ENCODE data around the gene XCL2. TPM values are rescaled to one million over a fixed set of nuclear protein-coding genes. Genes with fewer than 3 reads are reported as not detected.

Gene XCL2
- polyA plus RNA-seq, 3 donors: 0.56 to 1.9 TPM; not detected in 1

DNA sequence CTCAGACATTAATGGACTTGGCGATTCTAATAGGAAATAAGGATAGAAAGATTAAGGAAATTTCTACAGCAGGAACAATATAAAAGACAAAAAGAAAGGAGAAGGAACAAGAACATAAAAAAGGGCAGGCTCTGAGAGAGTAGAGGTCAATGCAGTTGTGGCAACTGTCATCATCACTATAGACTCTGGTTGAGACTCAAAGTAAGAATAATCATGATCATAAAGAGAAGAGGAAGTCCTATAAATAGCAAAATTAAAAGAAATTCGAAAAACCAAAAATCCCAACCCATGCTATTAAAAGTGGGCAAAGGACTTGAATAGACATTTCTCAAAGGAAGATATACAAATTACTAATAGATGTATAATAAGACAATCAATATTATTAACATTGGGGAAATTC is 18.2 kb upstream of the XCL2 start:
- Mint-ChIP-seq H3K4me1 (peaks cover 20% of the 10 kb centered on the region), H3K27me3 (ENCODE audit: low read depth in 3 of 3) (peaks cover 1 to 3% (median 2%) of the 10 kb centered on the region in 3 donors), H3K36me3 (no peaks in the 10 kb centered on the region), H3K9me3 (peaks cover 0 to 9% (median 0%) of the 10 kb centered on the region in 7 donors), H3K4me3 (no peak overlapping the region), H3K27ac (peak overlapping the region in 1 of 7 donors; percentile 55)
- no peaks in the 10 kb centered on the region for H3K79me2 ChIP-seq (ENCODE audit: insufficient read depth, low read length)
- no peaks in the 10 kb centered on the region for H3K9me3 ChIP-seq (replicated peaks in 1 of 2; ENCODE audit: control insufficient read depth in 1 of 2, insufficient read depth in 1 of 2, low read length in 2 of 2)
- no CpG with 5 or more reads among the region's 2 CpGs for whole genome bisulfite sequencing (ENCODE audit: insufficient coverage)
- no peak overlapping the region for H3K27ac ChIP-seq (ENCODE audit: low read depth in 1 of 2, low read length in 2 of 2)
- intact Hi-C loops (cut with micrococcal nuclease): no loop called here
- H3K4me1 ChIP-seq (ENCODE audit: control insufficient read depth in 1 of 2, insufficient read depth in 2 of 2, low read length in 2 of 2): peaks cover 14 to 21% of the 10 kb centered on the region in 2 donors
- no peaks in the 10 kb centered on the region for H4K20me1 ChIP-seq (ENCODE audit: insufficient read depth, low read length)
- H3K9ac ChIP-seq (ENCODE audit: insufficient read depth, low read length, poor library complexity, severe bottlenecking): no peak overlapping the region
- H2AFZ ChIP-seq (ENCODE audit: insufficient read depth, low read depth, low read length, poor library complexity, severe bottlenecking): no peak overlapping the region
- no peak overlapping the region for H3K4me2 ChIP-seq (replicated peaks; ENCODE audit: extremely low read depth, low read length, poor library complexity, severe bottlenecking)
- TF ChIP-seq, protein P1, sequence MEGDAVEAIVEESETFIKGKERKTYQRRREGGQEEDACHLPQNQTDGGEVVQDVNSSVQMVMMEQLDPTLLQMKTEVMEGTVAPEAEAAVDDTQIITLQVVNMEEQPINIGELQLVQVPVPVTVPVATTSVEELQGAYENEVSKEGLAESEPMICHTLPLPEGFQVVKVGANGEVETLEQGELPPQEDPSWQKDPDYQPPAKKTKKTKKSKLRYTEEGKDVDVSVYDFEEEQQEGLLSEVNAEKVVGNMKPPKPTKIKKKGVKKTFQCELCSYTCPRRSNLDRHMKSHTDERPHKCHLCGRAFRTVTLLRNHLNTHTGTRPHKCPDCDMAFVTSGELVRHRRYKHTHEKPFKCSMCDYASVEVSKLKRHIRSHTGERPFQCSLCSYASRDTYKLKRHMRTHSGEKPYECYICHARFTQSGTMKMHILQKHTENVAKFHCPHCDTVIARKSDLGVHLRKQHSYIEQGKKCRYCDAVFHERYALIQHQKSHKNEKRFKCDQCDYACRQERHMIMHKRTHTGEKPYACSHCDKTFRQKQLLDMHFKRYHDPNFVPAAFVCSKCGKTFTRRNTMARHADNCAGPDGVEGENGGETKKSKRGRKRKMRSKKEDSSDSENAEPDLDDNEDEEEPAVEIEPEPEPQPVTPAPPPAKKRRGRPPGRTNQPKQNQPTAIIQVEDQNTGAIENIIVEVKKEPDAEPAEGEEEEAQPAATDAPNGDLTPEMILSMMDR (IDR thresholded peaks at IDR 0.05): no peak
- DNase-seq: no peak
- no peak overlapping the region for H3K4me3 ChIP-seq (replicated peaks in 1 of 3; ENCODE audit: low read depth in 2 of 3, low read length in 3 of 3)
- H3K27me3 ChIP-seq (ENCODE audit: control insufficient read depth in 2 of 2, insufficient read depth in 2 of 2, low read length in 2 of 2): no peaks in the 10 kb centered on the region
- H3K36me3 ChIP-seq (replicated peaks in 1 of 2; ENCODE audit: control insufficient read depth in 1 of 2, insufficient read depth in 2 of 2, low read length in 2 of 2): no peaks in the 10 kb centered on the region

DNA sequence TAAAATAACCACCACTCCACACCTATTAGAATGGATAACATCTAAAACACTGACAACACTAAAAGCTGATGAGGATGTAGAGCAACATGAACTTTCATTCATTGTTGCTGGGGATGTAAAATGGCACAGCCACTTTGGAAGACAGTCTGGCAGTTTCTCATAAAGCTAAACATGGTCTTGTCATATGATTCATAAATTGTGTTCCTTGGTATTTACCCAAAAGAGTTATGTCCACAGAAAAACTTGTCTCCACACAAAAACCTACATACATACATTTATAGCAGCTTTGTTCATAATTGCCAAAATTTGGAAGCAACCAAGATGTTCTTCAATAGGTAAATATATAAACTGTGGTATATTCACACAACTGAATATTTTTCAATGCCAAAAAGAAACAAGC is 16.6 kb upstream of the XCL2 start:
- H3K4me2 ChIP-seq (replicated peaks; ENCODE audit: extremely low read depth, low read length, poor library complexity, severe bottlenecking): no peak overlapping the region
- H3K27ac ChIP-seq (ENCODE audit: low read depth in 1 of 2, low read length in 2 of 2): no peak overlapping the region
- H3K9me3 Mint-ChIP-seq: peaks cover 0 to 9% (median 0%) of the 10 kb centered on the region in 7 donors
- no peaks in the 10 kb centered on the region for H3K79me2 ChIP-seq (ENCODE audit: insufficient read depth, low read length)
- intact Hi-C loops (cut with micrococcal nuclease): no loop called here
- TF ChIP-seq, protein P1 (IDR thresholded peaks at IDR 0.05): no peak
- H3K4me1 ChIP-seq (ENCODE audit: control insufficient read depth in 1 of 2, insufficient read depth in 2 of 2, low read length in 2 of 2): peaks cover 15 to 21% of the 10 kb centered on the region in 2 donors
- peaks cover 1 to 4% (median 2%) of the 10 kb centered on the region in 3 donors for H3K27me3 Mint-ChIP-seq (ENCODE audit: low read depth in 3 of 3)
- no peaks in the 10 kb centered on the region for H3K27me3 ChIP-seq (ENCODE audit: control insufficient read depth in 2 of 2, insufficient read depth in 2 of 2, low read length in 2 of 2)
- no peaks in the 10 kb centered on the region for H3K9me3 ChIP-seq (replicated peaks in 1 of 2; ENCODE audit: control insufficient read depth in 1 of 2, insufficient read depth in 1 of 2, low read length in 2 of 2)
- H3K27ac Mint-ChIP-seq: no peak overlapping the region
- H4K20me1 ChIP-seq (ENCODE audit: insufficient read depth, low read length): no peaks in the 10 kb centered on the region
- peaks cover 23% of the 10 kb centered on the region for H3K4me1 Mint-ChIP-seq
- H3K36me3 ChIP-seq (replicated peaks in 1 of 2; ENCODE audit: control insufficient read depth in 1 of 2, insufficient read depth in 2 of 2, low read length in 2 of 2): no peaks in the 10 kb centered on the region
- H2AFZ ChIP-seq (ENCODE audit: insufficient read depth, low read depth, low read length, poor library complexity, severe bottlenecking): no peak overlapping the region
- H3K9ac ChIP-seq (ENCODE audit: insufficient read depth, low read length, poor library complexity, severe bottlenecking): no peak overlapping the region
- no peaks in the 10 kb centered on the region for H3K36me3 Mint-ChIP-seq
- no peak overlapping the region for H3K4me3 Mint-ChIP-seq
- no peak overlapping the region for H3K4me3 ChIP-seq (replicated peaks in 1 of 3; ENCODE audit: low read depth in 2 of 3, low read length in 3 of 3)
- no peak for DNase-seq

Measured in CD14-positive monocyte (primary cell).